ENCODE data around the gene DARS1. TPM values are rescaled to one million over a fixed set of nuclear protein-coding genes. Genes with fewer than 3 reads are reported as not detected.
A peak's percentile ranks its signal among the peaks of the same experiment; 100 is the strongest.

Gene DARS1
- total and polyA plus RNA-seq, 9 donors = 73.3 to 101 (median 82.0) TPM

- peaks cover 14% of the 10 kb centered on the region for H3K4me1 ChIP-seq (ENCODE audit: control insufficient read depth, insufficient read depth, low read length)
- peak; percentile 38 for DNase-seq
- no peak overlapping the region for H3K4me3 ChIP-seq (ENCODE audit: low read length)
- H3K36me3 ChIP-seq (ENCODE audit: control insufficient read depth, insufficient read depth, low read length) = no peaks in the 10 kb centered on the region
- no peak overlapping the region for H3K27ac ChIP-seq (ENCODE audit: low read length)
- WGBS (ENCODE audit: insufficient coverage) = 38% methylated on average over 2 of the region's 5 CpGs
- H3K27me3 ChIP-seq (ENCODE audit: control insufficient read depth, insufficient read depth, low read length) = no peaks in the 10 kb centered on the region
- H3K9me3 ChIP-seq (replicated peaks; ENCODE audit: control insufficient read depth, low read depth, low read length) = no peaks in the 10 kb centered on the region
Measured at GRCh38 chr2:136019306-136019705, 33.9 kb upstream of the DARS1 start.

GRCh38 chr2:136017786-136018185 lies 32.4 kb upstream of the DARS1 start:
- no CpG with 5 or more reads among the region's 7 CpGs for WGBS (ENCODE audit: insufficient coverage)

GRCh38 chr2:136016836-136017235 lies 31.4 kb upstream of the DARS1 start:
- Histone ChIP-seq H3K36me3 (ENCODE audit: control insufficient read depth, insufficient read depth, low read length) (no peaks in the 10 kb centered on the region), H3K4me1 (ENCODE audit: control insufficient read depth, insufficient read depth, low read length) (peaks cover 17% of the 10 kb centered on the region), H3K27me3 (ENCODE audit: control insufficient read depth, insufficient read depth, low read length) (no peaks in the 10 kb centered on the region), H3K4me3 (ENCODE audit: low read length) (no peak overlapping the region), H3K27ac (ENCODE audit: low read length) (no peak overlapping the region), H3K9me3 (replicated peaks; ENCODE audit: control insufficient read depth, low read depth, low read length) (no peaks in the 10 kb centered on the region)
- DNase-seq = no peak
- no CpG with 5 or more reads among the region's 3 CpGs for WGBS (ENCODE audit: insufficient coverage)

More at GRCh38 chr2:136017786-136018185, 32.4 kb upstream of the DARS1 start:
- Histone ChIP-seq H3K9me3 (replicated peaks; ENCODE audit: control insufficient read depth, low read depth, low read length) (no peaks in the 10 kb centered on the region), H3K27ac (ENCODE audit: low read length) (no peak overlapping the region), H3K27me3 (ENCODE audit: control insufficient read depth, insufficient read depth, low read length) (no peaks in the 10 kb centered on the region), H3K4me3 (ENCODE audit: low read length) (no peak overlapping the region), H3K4me1 (ENCODE audit: control insufficient read depth, insufficient read depth, low read length) (peaks cover 17% of the 10 kb centered on the region), H3K36me3 (ENCODE audit: control insufficient read depth, insufficient read depth, low read length) (no peaks in the 10 kb centered on the region)
- no peak for DNase-seq

- no peaks in the 10 kb centered on the region for H3K9me3 ChIP-seq (replicated peaks; ENCODE audit: control insufficient read depth, low read depth, low read length)
- H3K36me3 ChIP-seq (ENCODE audit: control insufficient read depth, insufficient read depth, low read length) = no peaks in the 10 kb centered on the region
- no peaks in the 10 kb centered on the region for H3K27me3 ChIP-seq (ENCODE audit: control insufficient read depth, insufficient read depth, low read length)
- DNase-seq = no peak
- WGBS (ENCODE audit: insufficient coverage) = no CpG with 5 or more reads among the region's 2 CpGs
- no peak overlapping the region for H3K27ac ChIP-seq (ENCODE audit: low read length)
- H3K4me3 ChIP-seq (ENCODE audit: low read length) = no peak overlapping the region
- H3K4me1 ChIP-seq (ENCODE audit: control insufficient read depth, insufficient read depth, low read length) = peaks cover 17% of the 10 kb centered on the region
Measured at GRCh38 chr2:136016427-136016826, 31.0 kb upstream of the DARS1 start.

- no CpG with 5 or more reads among the region's 1 CpG for WGBS (ENCODE audit: insufficient coverage)
- Histone ChIP-seq H3K9me3 (replicated peaks; ENCODE audit: control insufficient read depth, low read depth, low read length) (no peaks in the 10 kb centered on the region), H3K36me3 (ENCODE audit: control insufficient read depth, insufficient read depth, low read length) (no peaks in the 10 kb centered on the region), H3K27me3 (ENCODE audit: control insufficient read depth, insufficient read depth, low read length) (no peaks in the 10 kb centered on the region), H3K4me3 (ENCODE audit: low read length) (no peak overlapping the region), H3K4me1 (ENCODE audit: control insufficient read depth, insufficient read depth, low read length) (peaks cover 17% of the 10 kb centered on the region), H3K27ac (ENCODE audit: low read length) (no peak overlapping the region)
- no peak for DNase-seq
Measured at GRCh38 chr2:136015699-136016098, 30.3 kb upstream of the DARS1 start.

- Histone ChIP-seq H3K36me3 (ENCODE audit: control insufficient read depth, insufficient read depth, low read length) (no peaks in the 10 kb centered on the region), H3K9me3 (replicated peaks; ENCODE audit: control insufficient read depth, low read depth, low read length) (no peaks in the 10 kb centered on the region), H3K27ac (ENCODE audit: low read length) (no peak overlapping the region), H3K4me1 (ENCODE audit: control insufficient read depth, insufficient read depth, low read length) (peaks cover 10% of the 10 kb centered on the region), H3K4me3 (ENCODE audit: low read length) (no peak overlapping the region), H3K27me3 (ENCODE audit: control insufficient read depth, insufficient read depth, low read length) (no peaks in the 10 kb centered on the region)
- no CpG with 5 or more reads among the region's 2 CpGs for WGBS (ENCODE audit: insufficient coverage)
- DNase-seq = no peak
Measured at GRCh38 chr2:136014411-136014810, 29.0 kb upstream of the DARS1 start.

- no peak overlapping the region for H3K27ac ChIP-seq (ENCODE audit: low read length)
- peak; percentile 49 for DNase-seq
Measured at GRCh38 chr2:136013955-136014354, 28.5 kb upstream of the DARS1 start.

GRCh38 chr2:136013136-136013685 lies 27.8 kb upstream of the DARS1 start:
- 83% methylated on average over 1 of the region's 3 CpGs for WGBS (ENCODE audit: insufficient coverage)
- Histone ChIP-seq H3K36me3 (ENCODE audit: control insufficient read depth, insufficient read depth, low read length) (no peaks in the 10 kb centered on the region), H3K4me1 (ENCODE audit: control insufficient read depth, insufficient read depth, low read length) (peaks cover 9% of the 10 kb centered on the region), H3K27ac (ENCODE audit: low read length) (no peak overlapping the region), H3K9me3 (replicated peaks; ENCODE audit: control insufficient read depth, low read depth, low read length) (no peaks in the 10 kb centered on the region), H3K27me3 (ENCODE audit: control insufficient read depth, insufficient read depth, low read length) (no peaks in the 10 kb centered on the region), H3K4me3 (ENCODE audit: low read length) (no peak overlapping the region)
- DNase-seq = no peak

More at GRCh38 chr2:136013955-136014354, 28.5 kb upstream of the DARS1 start:
- H3K4me1 ChIP-seq (ENCODE audit: control insufficient read depth, insufficient read depth, low read length) = peaks cover 9% of the 10 kb centered on the region
- H3K27me3 ChIP-seq (ENCODE audit: control insufficient read depth, insufficient read depth, low read length) = no peaks in the 10 kb centered on the region
- no peak overlapping the region for H3K4me3 ChIP-seq (ENCODE audit: low read length)
- no peaks in the 10 kb centered on the region for H3K9me3 ChIP-seq (replicated peaks; ENCODE audit: control insufficient read depth, low read depth, low read length)
- WGBS (ENCODE audit: insufficient coverage) = no CpG with 5 or more reads among the region's 4 CpGs
- no peaks in the 10 kb centered on the region for H3K36me3 ChIP-seq (ENCODE audit: control insufficient read depth, insufficient read depth, low read length)

GRCh38 chr2:136012315-136012714 lies 26.9 kb upstream of the DARS1 start:
- Histone ChIP-seq H3K4me3 (ENCODE audit: low read length) (no peak overlapping the region), H3K36me3 (ENCODE audit: control insufficient read depth, insufficient read depth, low read length) (no peaks in the 10 kb centered on the region), H3K4me1 (ENCODE audit: control insufficient read depth, insufficient read depth, low read length) (peaks cover 9% of the 10 kb centered on the region), H3K9me3 (replicated peaks; ENCODE audit: control insufficient read depth, low read depth, low read length) (no peaks in the 10 kb centered on the region), H3K27ac (ENCODE audit: low read length) (no peak overlapping the region), H3K27me3 (ENCODE audit: control insufficient read depth, insufficient read depth, low read length) (no peaks in the 10 kb centered on the region)
- WGBS (ENCODE audit: insufficient coverage) = 56% methylated on average over 1 of the region's 2 CpGs
- no peak for DNase-seq

- Histone ChIP-seq H3K4me1 (ENCODE audit: control insufficient read depth, insufficient read depth, low read length) (peaks cover 14% of the 10 kb centered on the region), H3K27ac (ENCODE audit: low read length) (no peak overlapping the region), H3K9me3 (replicated peaks; ENCODE audit: control insufficient read depth, low read depth, low read length) (no peaks in the 10 kb centered on the region), H3K4me3 (ENCODE audit: low read length) (no peak overlapping the region), H3K36me3 (ENCODE audit: control insufficient read depth, insufficient read depth, low read length) (no peaks in the 10 kb centered on the region), H3K27me3 (ENCODE audit: control insufficient read depth, insufficient read depth, low read length) (no peaks in the 10 kb centered on the region)
- WGBS (ENCODE audit: insufficient coverage) = 79% methylated on average over 2 of the region's 2 CpGs
- no peak for DNase-seq
Measured at GRCh38 chr2:136010126-136010525, 24.7 kb upstream of the DARS1 start.

Measured in muscle of leg (tissue), 11 donors.